Activated CD8-positive, alpha-beta memory T cell treated with anti-CD3 and anti-CD28 coated beads for 4 hours (primary cell): ENCODE data around the gene CPNE4.
"Not testable (repeated sequence)": the region's sequence is repeated elsewhere in the genome, so short reads cannot be mapped to it uniquely, and the experiment has no call there.

Source experiments
- DNase-seq, 2 donors: peaks; one replicate each; pipeline ENCODE4 v3.0.0-alpha.2; 2020; ENCODE audit warnings: low read depth in 2 of 2

Gene CPNE4

GRCh38 chr3:132034486-132035464 lies at the start of gene CPNE4:
Gene CPNE4 (minus strand): TSS chr3:132035014.
- DNase-seq: no peak

- no peak for DNase-seq
Observed at GRCh38 chr3:132083583-132084279, 48.9 kb upstream of the CPNE4 start.

- no peak for DNase-seq
Observed at GRCh38 chr3:132083159-132083558, 48.3 kb upstream of the CPNE4 start.

- DNase-seq: no peak
Observed at GRCh38 chr3:132079147-132079546, 44.3 kb upstream of the CPNE4 start.

- DNase-seq: no peak
Observed at GRCh38 chr3:132073771-132074170, 39.0 kb upstream of the CPNE4 start.

GRCh38 chr3:132071043-132071442 lies 36.2 kb upstream of the CPNE4 start:
- DNase-seq: no peak

- DNase-seq: no peak
Observed at GRCh38 chr3:132064114-132064513, 29.3 kb upstream of the CPNE4 start.

- DNase-seq: no peak
Observed at GRCh38 chr3:132062535-132062934, 27.7 kb upstream of the CPNE4 start.

GRCh38 chr3:132055872-132056271 lies 21.1 kb upstream of the CPNE4 start:
- DNase-seq: no peak

- no peak for DNase-seq
Observed at GRCh38 chr3:132047209-132047608, 12.4 kb upstream of the CPNE4 start.

GRCh38 chr3:132044874-132045273 lies 10.1 kb upstream of the CPNE4 start:
- DNase-seq: not testable (repeated sequence)

- no peak for DNase-seq
Observed at GRCh38 chr3:132042681-132043080, 7.9 kb upstream of the CPNE4 start.

GRCh38 chr3:132038198-132038825 lies 3.5 kb upstream of the CPNE4 start:
- no peak for DNase-seq

GRCh38 chr3:132037581-132037980 lies 2.8 kb upstream of the CPNE4 start:
- no peak for DNase-seq

- no peak for DNase-seq
Observed at GRCh38 chr3:132037056-132037455, 2.2 kb upstream of the CPNE4 start.

GRCh38 chr3:132034097-132034485 lies 723 bp downstream of the CPNE4 start:
- DNase-seq: no peak

GRCh38 chr3:132033471-132033870 lies 1.3 kb downstream of the CPNE4 start:
- DNase-seq: no peak

- DNase-seq: no peak
Observed at GRCh38 chr3:132032959-132033358, 1.9 kb downstream of the CPNE4 start.

- no peak for DNase-seq
Observed at GRCh38 chr3:132029182-132029902, 5.5 kb downstream of the CPNE4 start.

GRCh38 chr3:132022914-132023313 lies 11.9 kb downstream of the CPNE4 start:
- DNase-seq: no peak

GRCh38 chr3:132020058-132020457 lies 14.8 kb downstream of the CPNE4 start:
- DNase-seq: no peak

GRCh38 chr3:132017137-132017536 lies 17.7 kb downstream of the CPNE4 start:
- DNase-seq: no peak
